BE2C (cell line): ENCODE results near the gene WDR12.

Experiments used
- DNase-seq: peaks from one replicate; pipeline ENCODE4 v3.0.0-alpha.2; 2020
- H3K27me3 ChIP-seq: fragments of 250-450 bp; sonication (Bioruptor Pico); 2 replicates; pipeline ENCODE4 v1.5.1; 2020; ENCODE audit warnings: mild to moderate bottlenecking
- H3K36me3 ChIP-seq: fragments of 250-450 bp; sonication (Bioruptor Pico); 2 replicates; pipeline ENCODE4 v1.5.1; 2020; ENCODE audit warnings: mild to moderate bottlenecking
- H3K4me1 ChIP-seq: fragments of 250-450 bp; sonication (Bioruptor Pico); 2 replicates; pipeline ENCODE4 v1.5.1; 2020
- H3K4me3 ChIP-seq: 2 replicates; pipeline ENCODE4 v1.5.1; 2011; ENCODE audit warnings: low read depth, low read length
- H3K9me3 ChIP-seq: fragments of 250-450 bp; sonication (Bioruptor Pico); 2 replicates; pipeline ENCODE4 v1.5.1; 2020
- CTCF ChIP-seq: IDR thresholded peaks from 2 replicates; pipeline ENCODE4 v1.5.1; 2012; ENCODE audit warnings: mild to moderate bottlenecking, low read depth, low read length

The WDR12 gene

GRCh38 chr2:202847693-202848524 lies 63.6 kb downstream of the WDR12 start:
- no peaks in the 10 kb centered on the region for H3K9me3 ChIP-seq
- peaks cover 4% of the 10 kb centered on the region for H3K4me1 ChIP-seq
- no peak for DNase-seq
- H3K27me3 ChIP-seq = no peaks in the 10 kb centered on the region
- TF ChIP-seq CTCF = no peak
- no peak overlapping the region for H3K4me3 ChIP-seq
- no peaks in the 10 kb centered on the region for H3K36me3 ChIP-seq

- Histone ChIP-seq H3K4me1 (peaks cover 4% of the 10 kb centered on the region), H3K9me3 (no peaks in the 10 kb centered on the region), H3K4me3 (no peak overlapping the region), H3K27me3 (no peaks in the 10 kb centered on the region), H3K36me3 (no peaks in the 10 kb centered on the region)
- no peak for TF ChIP-seq CTCF
- no peak for DNase-seq
Observed at GRCh38 chr2:202844656-202845055, 66.8 kb downstream of the WDR12 start.

- TF ChIP-seq CTCF = no peak
- Histone ChIP-seq H3K36me3 (no peaks in the 10 kb centered on the region), H3K4me3 (no peak overlapping the region), H3K4me1 (peaks cover 4% of the 10 kb centered on the region), H3K9me3 (no peaks in the 10 kb centered on the region), H3K27me3 (no peaks in the 10 kb centered on the region)
- no peak for DNase-seq
Observed at GRCh38 chr2:202842690-202843089, 68.8 kb downstream of the WDR12 start.

GRCh38 chr2:202841090-202841867 lies 70.2 kb downstream of the WDR12 start:
- no peak overlapping the region for H3K4me3 ChIP-seq
- H3K36me3 ChIP-seq = no peaks in the 10 kb centered on the region
- no peaks in the 10 kb centered on the region for H3K9me3 ChIP-seq
- no peaks in the 10 kb centered on the region for H3K27me3 ChIP-seq
- no peak for DNase-seq
- no peaks in the 10 kb centered on the region for H3K4me1 ChIP-seq
- TF ChIP-seq CTCF = no peak

- peak; percentile 94 for TF ChIP-seq CTCF
- peak; percentile 65 for DNase-seq
- H3K4me1 ChIP-seq = peaks cover 7% of the 10 kb centered on the region
- H3K27me3 ChIP-seq = no peaks in the 10 kb centered on the region
- H3K36me3 ChIP-seq = no peaks in the 10 kb centered on the region
- no peaks in the 10 kb centered on the region for H3K9me3 ChIP-seq
- H3K4me3 ChIP-seq = peak overlapping the region; percentile 42
Observed at GRCh38 chr2:202831242-202832220, 79.9 kb downstream of the WDR12 start.
